GM12891 (cell line): ENCODE results near the gene SLC25A21.

Experiments
- PAX5 ChIP-seq: IDR thresholded peaks from 2 replicates; pipeline ENCODE4 v1.6.1; 2011; ENCODE audit warnings: low read length, moderate library complexity, mild to moderate bottlenecking; ENCODE audit not compliant: insufficient read depth, severe bottlenecking
- POLR2A ChIP-seq: IDR thresholded peaks from 2 replicates; pipeline ENCODE4 v1.6.1; 2011; ENCODE audit warnings: low read depth, low read length, control low read depth
- POLR2AphosphoS5 ChIP-seq: IDR thresholded peaks from 2 replicates; pipeline ENCODE4 v1.6.1; 2011; ENCODE audit warnings: low read depth, low read length, control low read depth
- POU2F2 ChIP-seq: IDR thresholded peaks from 2 replicates; pipeline ENCODE4 v1.6.1; 2011; ENCODE audit warnings: low read depth, mild to moderate bottlenecking, control low read depth, low read length, moderate library complexity
- SPI1 ChIP-seq: IDR thresholded peaks from 2 replicates; pipeline ENCODE4 v1.6.1; 2011; ENCODE audit warnings: low read depth, low read length, control low read depth
- TAF1 ChIP-seq: IDR thresholded peaks from 2 replicates; pipeline ENCODE4 v1.6.1; 2011; ENCODE audit warnings: low read depth, low read length, control low read depth

GRCh38 chr14:36766974-36767373 lies 405.4 kb downstream of the SLC25A21 start:
- TF ChIP-seq POLR2A (no peak), TAF1 (no peak), POLR2AphosphoS5 (no peak), POU2F2 (no peak), SPI1 (no peak), PAX5 (no peak)
